HepG2 (cell line): Measurements from ENCODE around the gene POLR1H. TPM values are rescaled to one million over a fixed set of nuclear protein-coding genes. Genes with fewer than 3 reads are reported as not detected.

ENCODE experiments used
- ATF4 ChIP-seq, 2 experiments: fragments of 450-650 bp in 1 of 2; sonication (generic) in 1 of 2; formaldehyde crosslinking; IDR thresholded peaks; 2 replicates each; pipeline versions ENCODE4 v1.5.0 to v1.8.0; 2020 to 2022; ENCODE audit warnings: mild to moderate bottlenecking in 1 of 2, missing genetic modification reagents in 1 of 2
- CSRNP1 ChIP-seq: sonication (generic); formaldehyde crosslinking; IDR thresholded peaks from 2 replicates; pipeline ENCODE4 v1.8.1; 2023; ENCODE audit warnings: mild to moderate bottlenecking, missing genetic modification reagents
- FUBP1 ChIP-seq: sonication (generic); formaldehyde crosslinking; IDR thresholded peaks from 2 replicates; pipeline ENCODE4 v1.5.1; 2020; ENCODE audit warnings: missing genetic modification reagents, mild to moderate bottlenecking, borderline replicate concordance
- HNF1B ChIP-seq: sonication (generic); formaldehyde crosslinking; IDR thresholded peaks from 2 replicates; pipeline ENCODE4 v1.5.1; 2020; ENCODE audit warnings: mild to moderate bottlenecking, moderate library complexity, missing genetic modification reagents
- RNF219 ChIP-seq: sonication (generic); formaldehyde crosslinking; IDR thresholded peaks from 2 replicates; pipeline ENCODE4 v1.5.0; 2020; ENCODE audit warnings: mild to moderate bottlenecking, missing genetic modification reagents
- SMAD3 ChIP-seq: sonication (generic); formaldehyde crosslinking; IDR thresholded peaks from 2 replicates; pipeline ENCODE4 v1.4.0; 2020; ENCODE audit warnings: missing genetic modification reagents
- SNAPC2 ChIP-seq: sonication (generic); formaldehyde crosslinking; IDR thresholded peaks from 2 replicates; pipeline ENCODE4 v1.8.1; 2022; ENCODE audit warnings: mild to moderate bottlenecking, missing genetic modification reagents
- ZBTB20 ChIP-seq: sonication (generic); formaldehyde crosslinking; IDR thresholded peaks from 2 replicates; pipeline ENCODE4 v1.8.1; 2023; ENCODE audit warnings: missing genetic modification reagents, low read depth, mild to moderate bottlenecking, borderline replicate concordance
- ZNF274 ChIP-seq: sonication (generic); formaldehyde crosslinking; IDR thresholded peaks from 2 replicates; pipeline ENCODE4 v1.5.1; 2020; ENCODE audit warnings: mild to moderate bottlenecking, missing genetic modification reagents
- ZNF446 ChIP-seq: sonication (generic); formaldehyde crosslinking; IDR thresholded peaks from 2 replicates; pipeline ENCODE4 v1.5.0; 2020; ENCODE audit warnings: mild to moderate bottlenecking, missing genetic modification reagents
- ZNF567 ChIP-seq: sonication (generic); formaldehyde crosslinking; IDR thresholded peaks from 2 replicates; pipeline ENCODE4 v1.8.1; 2023; ENCODE audit warnings: mild to moderate bottlenecking, missing genetic modification reagents, borderline replicate concordance
- ZNF639 ChIP-seq: conservative IDR thresholded peaks from 2 replicates; pipeline ENCODE4 v1.6.1; 2018; ENCODE audit warnings: missing genetic modification reagents
- ZNF75D ChIP-seq: sonication (generic); formaldehyde crosslinking; IDR thresholded peaks from 2 replicates; pipeline ENCODE4 v1.8.1; 2023; ENCODE audit warnings: missing genetic modification reagents, mild to moderate bottlenecking, borderline replicate concordance
- ZNF879 ChIP-seq: sonication (generic); formaldehyde crosslinking; IDR thresholded peaks from 2 replicates; pipeline ENCODE4 v1.8.1; 2023; ENCODE audit warnings: missing genetic modification reagents
- ZUFSP ChIP-seq: sonication (generic); formaldehyde crosslinking; IDR thresholded peaks from 2 replicates; pipeline ENCODE4 v1.9.0; 2021; ENCODE audit warnings: missing genetic modification reagents, mild to moderate bottlenecking, borderline replicate concordance
- polyA plus RNA-seq, 8 experiments: library from polyadenylated mRNA; depleted of rRNA in 3 of 8; stranded (reverse) in 7 of 8; unstranded in 1 of 8; fragments of >200 nt; fragmentation: Illumina TruSeq in 4 of 8; extraction: Trizol in 4 of 8; gene quantifications; 2 replicates each; pipeline versions ENCODE4 v1.2.1 to v1.2.3, GENCODE V29; 2011 to 2016; ENCODE audit warnings: low read depth in 4 of 8, missing spikeins in 1 of 8, mixed read lengths in 1 of 8; ENCODE audit not compliant: insufficient read depth in 1 of 8
- total RNA-seq, 5 experiments: library from RNA; depleted of rRNA; stranded (reverse); fragments of >200 nt; fragmentation: Illumina TruSeq; extraction: Trizol; gene quantifications; 2 replicates each; pipeline ENCODE4 v1.2.3, GENCODE V29; 2016; ENCODE audit warnings: low read depth in 1 of 5

The POLR1H gene
- total and polyA plus RNA-seq, 2 of the 13 experiments (the other 11 are each of a cell fraction or from before 2014, with no cell fraction given), result 61.4 to 79.8 TPM

- TF ChIP-seq ZNF274 (CRISPR knock-in tag), result no peak
- no peak for TF ChIP-seq FUBP1 (CRISPR knock-in tag)
- no peak for TF ChIP-seq SNAPC2
- peak; percentile 52; the same call in 1 of the 2 replicates for TF ChIP-seq ZBTB20
- no peak for TF ChIP-seq ZNF639
- no peak for TF ChIP-seq ZUFSP (CRISPR knock-in tag)
- peak in 1 of 2 experiments; percentile 36; a peak in 1 of 4 replicates for TF ChIP-seq ATF4 (CRISPR knock-in tag; IDR thresholded peaks at IDR 0.05)
- TF ChIP-seq ZNF446, result no peak
- peak; percentile 71; the same call in 1 of the 2 replicates for TF ChIP-seq ZNF879 (CRISPR knock-in tag)
- TF ChIP-seq HNF1B, result peak; percentile 74; the same call in 1 of the 2 replicates
- no peak; the same call in 1 of the 2 replicates for TF ChIP-seq ZNF75D (CRISPR knock-in tag)
- TF ChIP-seq CSRNP1 (CRISPR knock-in tag), result peak; percentile 61; the same call in 1 of the 2 replicates
- peak; percentile 98 for TF ChIP-seq SMAD3 (CRISPR knock-in tag)
- TF ChIP-seq RNF219 (CRISPR knock-in tag), result 0 out of 2 replicates have a peak, but pooled peaks have one; percentile 39
- TF ChIP-seq ZNF567, result peak; percentile 85; the same call in 1 of the 2 replicates
Measured at GRCh38 chr6:30061092-30061857, at the start of gene POLR1H (continued).
